ENCODE data around the gene KLRC2.

GRCh38 chr12:10397296-10397695 is 38.5 kb downstream of the KLRC2 start:
- TF ChIP-seq CTCF (optimal IDR thresholded peaks at IDR 0.05 in 1 of 3, IDR thresholded peaks at IDR 0.05 in 1 of 3, conservative IDR thresholded peaks at IDR 0.05 in 1 of 3; ENCODE audit: extremely low read depth in 1 of 3, insufficient read depth in 2 of 3, low read length in 3 of 3) (no peak), EZH2 (IDR thresholded peaks at IDR 0.05; ENCODE audit: low read length) (no peak)

All from keratinocyte (primary cell).